K562 (cell line): ENCODE results near the gene DHX32. TPM values are rescaled to one million over a fixed set of nuclear protein-coding genes. Genes with fewer than 3 reads are reported as not detected.

Experiments used
- ATAC-seq: fragments of 200-7000 bp; cut with Tn5 transposase; 3 replicates; pipeline ENCODE4 v1.9.1; 2020; ENCODE audit warnings: moderate library complexity
- BruUV-seq: library from RNA; stranded (reverse); fragments of 400-500 nt; replicated peaks from 2 replicates; lab custom pipeline; 2021; lab: Mats Ljungman, UMichigan
- CTCF ChIA-PET: fragments of 300-600 bp; formaldehyde crosslinking; extraction: SDS; loops from one replicate; lab custom pipeline; 2021; ENCODE audit warnings: low intra/inter-chr PET ratio; lab: Yijun Ruan, JAX
- POLR2A ChIA-PET: fragments of 300-600, 350-650 bp; sonication (Branson Sonifier 250); formaldehyde crosslinking; extraction: SDS; loops from one replicate; lab custom pipeline; 2021; ENCODE audit warnings: antibody characterized with exemption, inconsistent platforms; lab: Yijun Ruan, JAX
- DNase-seq, 4 experiments: peaks; one replicate each; pipeline versions ENCODE4 v3.0.0 to v3.0.0-alpha.2; 2011 to 2018; ENCODE audit warnings: low spot score in 3 of 4, mixed read lengths in 3 of 4; ENCODE audit errors: extremely low read depth in 1 of 4
- FAIRE-seq: peaks from 2 replicates; lab custom pipeline; 2011; peaks lifted over from hg19 to GRCh38; lab: Jason Lieb, UNC
- H2AFZ ChIP-seq: 2 replicates; pipeline ENCODE4 v1.6.0; 2011; ENCODE audit warnings: low read depth, low read length, control low read depth, inconsistent platforms
- H3K27ac ChIP-seq: fragments of 200-600 bp; 3 replicates; pipeline ENCODE4 v1.8.0; 2011; ENCODE audit warnings: low read depth, mild to moderate bottlenecking, control low read depth, inconsistent platforms, low read length, moderate library complexity, mixed read lengths; ENCODE audit errors: extremely low read depth
- H3K27me3 ChIP-seq, 2 experiments: fragments of 300-600 bp in 1 of 2; 2 replicates in 1 of 2; 3 replicates in 1 of 2; pipeline versions ENCODE4 v1.6.0 to v1.8.0; 2011; ENCODE audit warnings: inconsistent platforms in 2 of 2, low read length in 2 of 2, mild to moderate bottlenecking in 1 of 2, mixed read lengths in 1 of 2, moderate library complexity in 1 of 2; ENCODE audit not compliant: control insufficient read depth in 2 of 2, insufficient read depth in 2 of 2
- H3K36me3 ChIP-seq: fragments of 300-600 bp; 3 replicates; pipeline ENCODE4 v1.8.0; 2011; ENCODE audit warnings: mild to moderate bottlenecking, low read length, inconsistent platforms; ENCODE audit not compliant: control insufficient read depth, insufficient read depth
- H3K4me1 ChIP-seq, 2 experiments: fragments of 200-600 bp in 1 of 2; replicated peaks in 1 of 2; 2 replicates in 1 of 2; 3 replicates in 1 of 2; pipeline versions ENCODE4 v1.5.1 to v1.8.0; 2011; ENCODE audit warnings: inconsistent platforms in 2 of 2, low read length in 2 of 2, mild to moderate bottlenecking in 1 of 2, mixed read lengths in 1 of 2, moderate library complexity in 1 of 2; ENCODE audit not compliant: control insufficient read depth in 2 of 2, insufficient read depth in 2 of 2
- H3K4me2 ChIP-seq: 2 replicates; pipeline ENCODE4 v1.6.1; 2011; ENCODE audit warnings: low read length, control low read depth, inconsistent platforms, mixed read lengths; ENCODE audit not compliant: insufficient read depth
- H3K4me3 ChIP-seq: fragments of 200-600 bp; sonication (generic), shearing (Covaris generic); 2 replicates; pipeline ENCODE4 v1.5.1; 2016; ENCODE audit warnings: control low read depth, inconsistent platforms
- H3K79me2 ChIP-seq: fragments of 200-600 bp; 3 replicates; pipeline ENCODE4 v1.8.0; 2011; ENCODE audit warnings: low read length, inconsistent platforms; ENCODE audit not compliant: control insufficient read depth, insufficient read depth
- H3K9ac ChIP-seq, 2 experiments: 2 replicates each; pipeline versions ENCODE4 v1.6.0 to v1.6.1; 2011; ENCODE audit warnings: low read depth in 2 of 2, low read length in 2 of 2, control low read depth in 1 of 2, inconsistent platforms in 1 of 2, mild to moderate bottlenecking in 1 of 2, mixed read lengths in 1 of 2; ENCODE audit not compliant: insufficient read depth in 1 of 2
- H3K9me1 ChIP-seq: one replicate; pipeline ENCODE4 v1.6.0; 2011; ENCODE audit warnings: inconsistent platforms, mild to moderate bottlenecking, low read length, moderate library complexity; ENCODE audit not compliant: control insufficient read depth, insufficient read depth
- H3K9me3 ChIP-seq: replicated peaks from 2 replicates; pipeline ENCODE4 v1.5.1; 2011; ENCODE audit warnings: low read depth, low read length, inconsistent platforms; ENCODE audit not compliant: control insufficient read depth, insufficient read depth
- H4K20me1 ChIP-seq: replicated peaks from 2 replicates; pipeline ENCODE4 v1.6.1; 2011; ENCODE audit warnings: low read length, inconsistent platforms, mixed read lengths; ENCODE audit not compliant: control insufficient read depth, insufficient read depth
- ARID1B ChIP-seq: fragments of 450-650 bp; IDR thresholded peaks from 2 replicates; pipeline ENCODE4 v1.6.1; 2016; ENCODE audit warnings: antibody characterized with exemption, mild to moderate bottlenecking, inconsistent platforms
- DNMT1 ChIP-seq: fragments of 450-650 bp; IDR thresholded peaks from 2 replicates; pipeline ENCODE4 v1.6.1; 2016; ENCODE audit warnings: antibody characterized with exemption, mild to moderate bottlenecking
- MCM3 ChIP-seq: fragments of 450-650 bp; IDR thresholded peaks from 2 replicates; pipeline ENCODE4 v1.6.1; 2016
- MEF2A ChIP-seq: IDR thresholded peaks from 2 replicates; pipeline ENCODE4 v1.6.1; 2011; ENCODE audit warnings: low read depth, mild to moderate bottlenecking, low read length, moderate library complexity; ENCODE audit not compliant: control insufficient read depth
- POLR2G ChIP-seq: fragments of 200-400 bp; formaldehyde crosslinking; IDR thresholded peaks from 2 replicates; pipeline ENCODE4 v1.6.1; 2017; ENCODE audit warnings: low read depth, mild to moderate bottlenecking, antibody characterized with exemption, low read length, moderate library complexity
- ZNF197 ChIP-seq: fragments of 200-800 bp; sonication (Bioruptor generic); IDR thresholded peaks from 2 replicates; pipeline ENCODE4 v1.6.1; 2016; ENCODE audit warnings: low read depth, missing genetic modification characterization, missing compliant biosample characterization
- WGBS: fragments of 100-300 bp; shearing (Covaris generic); methylation state at CpG from one replicate; pipeline ENCODE4 v1.1.6; 2016; ENCODE audit warnings: low coverage, mixed read lengths; ENCODE audit not compliant: insufficient coverage; ENCODE audit errors: missing lambda C conversion rate; 5-methylcytosine and 5-hydroxymethylcytosine counted together
- in situ Hi-C: fragments of 300-500 bp; cut with MboI; formaldehyde crosslinking; loops from 4 replicates; pipeline ENCODE4 v1.15.0; 2018; ENCODE audit warnings: inconsistent platforms, mixed read lengths
- intact Hi-C: fragments of 100-400 bp; cut with micrococcal nuclease; formaldehyde crosslinking; loops from 2 replicates; pipeline ENCODE4 v1.14.2; 2022
- microRNA counts: library from miRNA; unstranded; fragments of <30 nt; microRNA quantifications from one replicate; lab custom pipeline; 2016
- microRNA-seq: library from miRNA; unstranded; fragments of <30 nt; microRNA quantifications from one replicate; pipeline ENCODE4, GENCODE V29; 2018; ENCODE audit warnings: borderline microRNAs expressed
- polyA plus RNA-seq, 8 experiments: library from polyadenylated mRNA; depleted of rRNA in 4 of 8; stranded (reverse) in 5 of 8; unstranded in 3 of 8; fragments of >200 nt; fragmentation: Nextera tagmentation in 2 of 8; fragmentation: Illumina TruSeq in 1 of 8; extraction: Ambion mirVana in 2 of 8; extraction: Trizol in 1 of 8; gene quantifications; 2 replicates each; pipeline versions ENCODE4 v1.2.1 to v1.2.3, GENCODE V29; 2011 to 2014; ENCODE audit warnings: inconsistent platforms in 1 of 8, missing spikeins in 1 of 8
- small RNA-seq: library from RNA; depleted of rRNA; stranded (forward); fragments of <200 nt; gene quantifications from one replicate; pipeline ENCODE3, GENCODE V24; 2014
- total RNA-seq, 7 experiments: library from RNA; depleted of rRNA in 6 of 7; stranded (reverse); fragments of >200 nt in 6 of 7; fragmentation: Illumina TruSeq in 2 of 7; extraction: Trizol in 2 of 7; gene quantifications; 2 replicates each; pipeline versions ENCODE4 v1.2.1 to v1.2.3, GENCODE V29; 2011 to 2021; ENCODE audit warnings: low replicate concordance in 1 of 7
- TF ChIP-seq, protein P1 (sequence below): fragments of 450-650 bp; IDR thresholded peaks from 2 replicates; pipeline ENCODE4 v1.6.1; 2014; ENCODE audit warnings: low read depth, mild to moderate bottlenecking, moderate library complexity, borderline replicate concordance

Gene DHX32
- total and polyA plus RNA-seq, 9 of the 15 experiments (the other 6 are each of a cell fraction or from before 2014, with no cell fraction given) = 5.8 to 23.5 (median 17.5) TPM

DNA sequence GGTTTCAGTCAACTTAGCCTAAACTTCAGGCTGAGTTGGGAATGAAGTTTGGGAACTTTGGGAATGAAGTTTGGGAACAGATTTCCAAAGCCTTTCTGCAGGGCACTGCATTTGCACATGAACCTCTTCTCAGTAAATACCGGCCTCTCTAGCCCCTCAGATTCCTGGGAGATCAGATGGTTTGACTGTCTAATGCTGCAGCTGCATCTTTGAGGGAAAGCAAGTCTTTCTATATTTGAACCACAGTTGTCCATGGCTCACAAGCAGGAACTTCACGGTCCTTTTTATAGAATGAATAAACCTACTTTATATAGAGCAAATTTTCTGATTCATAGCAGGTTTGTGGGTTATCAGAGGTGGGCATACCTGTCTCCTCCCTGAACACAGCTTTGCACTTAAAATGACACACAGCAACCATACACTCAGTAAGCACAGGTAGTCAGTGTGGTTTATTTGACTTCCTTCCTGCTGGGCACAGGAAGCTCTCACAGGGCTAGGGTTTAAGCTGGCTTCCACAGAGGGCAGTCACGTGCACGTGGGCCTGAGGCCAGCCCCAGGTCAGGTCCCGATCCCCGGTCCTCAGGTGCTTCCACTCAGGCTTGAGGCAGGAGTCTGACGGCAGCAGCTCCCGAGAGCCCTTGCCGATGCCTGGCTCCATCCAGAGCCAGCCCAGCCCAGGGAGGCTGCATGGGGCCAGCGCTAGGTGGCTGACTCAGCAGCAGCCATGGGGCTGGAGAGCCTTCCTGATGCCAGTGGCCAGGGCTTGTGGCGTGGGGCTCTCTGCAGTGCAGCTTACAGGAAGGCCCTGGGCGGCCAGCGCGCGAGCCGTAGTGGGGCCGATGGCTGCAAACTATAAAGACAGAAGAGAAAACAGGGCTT lies 92.7 kb downstream of the DHX32 start:
- intact Hi-C loops (no loop called here), in situ Hi-C loops (no loop called here)
- Histone ChIP-seq H3K9ac (no peak overlapping the region), H3K9me3 (no peaks in the 10 kb centered on the region), H3K4me3 (no peak overlapping the region), H3K4me1 (peaks cover 0 to 7% of the 10 kb centered on the region in 2 experiments; a peak in 2 of 5 replicates), H3K27ac (no peak overlapping the region), H3K9me1 (peaks cover 2% of the 10 kb centered on the region), H3K36me3 (peaks cover 16% of the 10 kb centered on the region; the same call in 2 of the 3 replicates), H2AFZ (no peak overlapping the region), H3K4me2 (no peak overlapping the region), H3K79me2 (no peaks in the 10 kb centered on the region), H3K27me3 (no peaks in the 10 kb centered on the region), H4K20me1 (no peaks in the 10 kb centered on the region)
- ChIA-PET CTCF (no interaction called here), POLR2A (interaction anchor here (0.6 to 2.2 kb wide), 5 partner anchors 9 to 272 kb away, joined by 3 to 9 read pairs (median 3); no protein-coding TSS in a partner anchor)
- BruUV-seq = no TSS peak
- ATAC-seq = no peak; the same call in 1 of the 3 replicates
- WGBS = 80% methylated on average over 6 of the region's 17 CpGs
- FAIRE-seq = no peak
- DNase-seq = no peak
- no peak for TF ChIP-seq DNMT1
- no peak for TF ChIP-seq ZNF197
- no peak for TF ChIP-seq MCM3
- no peak for TF ChIP-seq ARID1B
- TF ChIP-seq, protein P1, sequence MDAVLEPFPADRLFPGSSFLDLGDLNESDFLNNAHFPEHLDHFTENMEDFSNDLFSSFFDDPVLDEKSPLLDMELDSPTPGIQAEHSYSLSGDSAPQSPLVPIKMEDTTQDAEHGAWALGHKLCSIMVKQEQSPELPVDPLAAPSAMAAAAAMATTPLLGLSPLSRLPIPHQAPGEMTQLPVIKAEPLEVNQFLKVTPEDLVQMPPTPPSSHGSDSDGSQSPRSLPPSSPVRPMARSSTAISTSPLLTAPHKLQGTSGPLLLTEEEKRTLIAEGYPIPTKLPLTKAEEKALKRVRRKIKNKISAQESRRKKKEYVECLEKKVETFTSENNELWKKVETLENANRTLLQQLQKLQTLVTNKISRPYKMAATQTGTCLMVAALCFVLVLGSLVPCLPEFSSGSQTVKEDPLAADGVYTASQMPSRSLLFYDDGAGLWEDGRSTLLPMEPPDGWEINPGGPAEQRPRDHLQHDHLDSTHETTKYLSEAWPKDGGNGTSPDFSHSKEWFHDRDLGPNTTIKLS = no peak
- peak; percentile 26; the same call in 1 of the 2 replicates for TF ChIP-seq POLR2G
- no peak for TF ChIP-seq MEF2A

MicroRNAs within 50 kb of the gene (microRNA counts, 767-probe panel; counts per million panel counts)
- microRNA hsa-miR-4484 (lab: Ali Mortazavi, UCI) = not detected

Small RNA genes lying within 50 kb of the gene (microRNA-seq; reads per million reads assigned to microRNA genes)
- 18.4 reads per million, percentile 64 among the genes with 10 or more reads in this experiment for gene MIR4484

Small RNA genes lying within 50 kb of the gene (small RNA-seq; reads per million reads assigned to genes)
- gene MIR4484 = not detected
- gene RF00017 = not detected
- gene RNU2-42P = not detected

Other genes starting within 250 kb of the DHX32 start
- not detected in 2 replicates for gene TEX36, start 198.1 kb downstream of the DHX32 start, total RNA-seq (2014; rRNA removed)
- not detected in 2 replicates for gene TEX36, start 198.1 kb downstream of the DHX32 start, total RNA-seq (2014; rRNA removed; fragmentation: Illumina TruSeq; extraction: Trizol)
- not detected in 2 replicates for gene TEX36, start 198.1 kb downstream of the DHX32 start, total RNA-seq (2015; rRNA removed; fragmentation: Illumina TruSeq; extraction: Trizol)
- not detected in 2 replicates for gene TEX36, start 198.1 kb downstream of the DHX32 start, total RNA-seq (2021)
- gene TEX36, start 198.1 kb downstream of the DHX32 start, polyA plus RNA-seq (2011; rRNA removed) = not detected in 2 replicates
- 0.15 TPM in 1 of 2 replicates, not detected in the other for gene TEX36, start 198.1 kb downstream of the DHX32 start, polyA plus RNA-seq (2014; fragmentation: Illumina TruSeq; extraction: Trizol)
- gene TEX36, start 198.1 kb downstream of the DHX32 start, polyA plus RNA-seq (2014; fragmentation: Nextera tagmentation; extraction: Ambion mirVana) = under 1 TPM in 1 of 2 experiments, not detected in 1; 0.10 TPM
- gene TEX36, start 198.1 kb downstream of the DHX32 start, polyA plus RNA-seq (2014; rRNA removed) = 0.82 TPM in 1 of 2 replicates, not detected in the other
- 14.9 and 16.8 TPM in 2 replicates for gene EDRF1, start 161.6 kb downstream of the DHX32 start, total RNA-seq (2014; rRNA removed)
- 22.9 and 23.8 TPM in 2 replicates for gene EDRF1, start 161.6 kb downstream of the DHX32 start, total RNA-seq (2014; rRNA removed; fragmentation: Illumina TruSeq; extraction: Trizol)
- 23.8 and 24.0 TPM in 2 replicates for gene EDRF1, start 161.6 kb downstream of the DHX32 start, total RNA-seq (2015; rRNA removed; fragmentation: Illumina TruSeq; extraction: Trizol)
- gene EDRF1, start 161.6 kb downstream of the DHX32 start, total RNA-seq (2021) = 18.6 and 18.9 TPM in 2 replicates
- 23.9 and 26.0 TPM in 2 replicates for gene EDRF1, start 161.6 kb downstream of the DHX32 start, polyA plus RNA-seq (2011; rRNA removed)
- 17.1 and 18.5 TPM in 2 replicates for gene EDRF1, start 161.6 kb downstream of the DHX32 start, polyA plus RNA-seq (2014; fragmentation: Illumina TruSeq; extraction: Trizol)
- 1 to 10 TPM; 7.6 to 9.9 TPM for gene EDRF1, start 161.6 kb downstream of the DHX32 start, polyA plus RNA-seq (2014; fragmentation: Nextera tagmentation; extraction: Ambion mirVana)
- gene EDRF1, start 161.6 kb downstream of the DHX32 start, polyA plus RNA-seq (2014; rRNA removed) = 24.0 and 24.8 TPM in 2 replicates
- gene MMP21, start 105.5 kb downstream of the DHX32 start, total RNA-seq (2014; rRNA removed) = not detected in 2 replicates
- gene MMP21, start 105.5 kb downstream of the DHX32 start, total RNA-seq (2014; rRNA removed; fragmentation: Illumina TruSeq; extraction: Trizol) = not detected in 2 replicates
- gene MMP21, start 105.5 kb downstream of the DHX32 start, total RNA-seq (2015; rRNA removed; fragmentation: Illumina TruSeq; extraction: Trizol) = not detected in 2 replicates
- not detected in 2 replicates for gene MMP21, start 105.5 kb downstream of the DHX32 start, total RNA-seq (2021)
- gene MMP21, start 105.5 kb downstream of the DHX32 start, polyA plus RNA-seq (2011; rRNA removed) = not detected in 2 replicates
- gene MMP21, start 105.5 kb downstream of the DHX32 start, polyA plus RNA-seq (2014; fragmentation: Illumina TruSeq; extraction: Trizol) = not detected in 2 replicates
- not detected for gene MMP21, start 105.5 kb downstream of the DHX32 start, polyA plus RNA-seq (2014; fragmentation: Nextera tagmentation; extraction: Ambion mirVana)
- not detected in 2 replicates for gene MMP21, start 105.5 kb downstream of the DHX32 start, polyA plus RNA-seq (2014; rRNA removed)
- gene UROS, start 58.0 kb downstream of the DHX32 start, total RNA-seq (2014; rRNA removed) = 31.3 and 32.3 TPM in 2 replicates
- gene UROS, start 58.0 kb downstream of the DHX32 start, total RNA-seq (2014; rRNA removed; fragmentation: Illumina TruSeq; extraction: Trizol) = 34.6 and 38.2 TPM in 2 replicates
- 21.5 and 22.2 TPM in 2 replicates for gene UROS, start 58.0 kb downstream of the DHX32 start, total RNA-seq (2015; rRNA removed; fragmentation: Illumina TruSeq; extraction: Trizol)
- 31.9 and 32.8 TPM in 2 replicates for gene UROS, start 58.0 kb downstream of the DHX32 start, total RNA-seq (2021)
- 28.8 and 39.1 TPM in 2 replicates for gene UROS, start 58.0 kb downstream of the DHX32 start, polyA plus RNA-seq (2011; rRNA removed)
- 32.1 and 34.6 TPM in 2 replicates for gene UROS, start 58.0 kb downstream of the DHX32 start, polyA plus RNA-seq (2014; fragmentation: Illumina TruSeq; extraction: Trizol)
- 1 to 10 TPM; 6.4 to 9.6 TPM for gene UROS, start 58.0 kb downstream of the DHX32 start, polyA plus RNA-seq (2014; fragmentation: Nextera tagmentation; extraction: Ambion mirVana)
- gene UROS, start 58.0 kb downstream of the DHX32 start, polyA plus RNA-seq (2014; rRNA removed) = 32.8 and 34.5 TPM in 2 replicates
- gene BCCIP, start 57.7 kb downstream of the DHX32 start, total RNA-seq (2014; rRNA removed) = 95.1 and 113 TPM in 2 replicates
- gene BCCIP, start 57.7 kb downstream of the DHX32 start, total RNA-seq (2014; rRNA removed; fragmentation: Illumina TruSeq; extraction: Trizol) = 163 and 182 TPM in 2 replicates
- gene BCCIP, start 57.7 kb downstream of the DHX32 start, total RNA-seq (2015; rRNA removed; fragmentation: Illumina TruSeq; extraction: Trizol) = 126 and 145 TPM in 2 replicates
- gene BCCIP, start 57.7 kb downstream of the DHX32 start, total RNA-seq (2021) = 118 TPM in 2 replicates
- 84.5 and 134 TPM in 2 replicates for gene BCCIP, start 57.7 kb downstream of the DHX32 start, polyA plus RNA-seq (2011; rRNA removed)
- gene BCCIP, start 57.7 kb downstream of the DHX32 start, polyA plus RNA-seq (2014; fragmentation: Illumina TruSeq; extraction: Trizol) = 151 and 183 TPM in 2 replicates
- 100 to 1,000 TPM; 169 to 204 TPM for gene BCCIP, start 57.7 kb downstream of the DHX32 start, polyA plus RNA-seq (2014; fragmentation: Nextera tagmentation; extraction: Ambion mirVana)
- 146 and 176 TPM in 2 replicates for gene BCCIP, start 57.7 kb downstream of the DHX32 start, polyA plus RNA-seq (2014; rRNA removed)
- 0.18 and 0.29 TPM in 2 replicates for gene FANK1, start 15.3 kb upstream of the DHX32 start, total RNA-seq (2014; rRNA removed)
- gene FANK1, start 15.3 kb upstream of the DHX32 start, total RNA-seq (2014; rRNA removed; fragmentation: Illumina TruSeq; extraction: Trizol) = 0.38 and 0.55 TPM in 2 replicates
- gene FANK1, start 15.3 kb upstream of the DHX32 start, total RNA-seq (2015; rRNA removed; fragmentation: Illumina TruSeq; extraction: Trizol) = 0.41 and 0.87 TPM in 2 replicates
- 0.22 and 0.51 TPM in 2 replicates for gene FANK1, start 15.3 kb upstream of the DHX32 start, total RNA-seq (2021)
- gene FANK1, start 15.3 kb upstream of the DHX32 start, polyA plus RNA-seq (2011; rRNA removed) = 0.74 and 0.93 TPM in 2 replicates
- gene FANK1, start 15.3 kb upstream of the DHX32 start, polyA plus RNA-seq (2014; fragmentation: Illumina TruSeq; extraction: Trizol) = 0.35 and 0.48 TPM in 2 replicates
- gene FANK1, start 15.3 kb upstream of the DHX32 start, polyA plus RNA-seq (2014; fragmentation: Nextera tagmentation; extraction: Ambion mirVana) = under 1 TPM in 1 of 2 experiments, not detected in 1; 0.11 TPM
- gene FANK1, start 15.3 kb upstream of the DHX32 start, polyA plus RNA-seq (2014; rRNA removed) = 0.86 and 2.3 TPM in 2 replicates